Measurements from ENCODE around the gene TNNC1. TPM values are rescaled to one million over a fixed set of nuclear protein-coding genes. Genes with fewer than 3 reads are reported as not detected.

TNNC1 gene
- total RNA-seq, 1 experiment from 2014 or later, result not detected

DNA sequence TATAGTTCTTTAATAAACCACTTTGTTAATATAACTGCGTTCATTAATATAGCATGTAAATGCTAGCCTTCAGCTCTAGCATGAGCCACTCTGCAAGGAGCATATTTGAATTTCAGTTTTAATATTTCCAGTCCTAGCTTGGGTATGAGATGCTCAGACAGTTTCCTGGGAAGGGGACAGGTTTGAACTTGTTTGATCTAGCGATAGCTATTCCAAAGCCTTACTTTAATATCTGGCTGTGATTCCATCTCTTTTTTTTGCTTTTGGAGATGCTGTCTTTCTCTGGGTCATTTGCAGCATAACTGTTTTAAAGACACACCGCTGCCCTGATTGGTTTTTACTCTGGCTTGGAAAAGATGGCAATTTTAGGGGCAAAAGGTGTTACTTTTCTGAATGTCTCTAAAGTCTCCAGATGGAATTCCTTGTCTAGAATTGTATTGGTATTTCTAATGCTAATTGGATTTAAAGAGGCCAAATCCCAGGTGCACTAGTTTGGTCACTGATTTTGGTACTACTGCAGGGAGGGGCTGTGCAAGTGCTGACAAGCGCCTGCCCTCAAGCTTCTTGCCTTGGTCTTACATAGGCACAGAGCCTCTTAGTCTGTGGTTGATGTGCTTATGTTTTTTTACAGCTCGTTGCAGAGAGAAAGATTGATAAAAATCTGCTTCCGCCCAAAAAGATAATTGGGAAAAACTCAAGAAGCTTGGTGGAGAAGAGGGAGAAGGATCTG is 4.4 kb upstream of the TNNC1 start:
- Histone ChIP-seq H3K9me2 (replicated peaks; ENCODE audit: insufficient read depth, low read length) (no peaks in the 10 kb centered on the region), H3K4me1 (ENCODE audit: low read length) (peaks cover 28% of the 10 kb centered on the region), H2AFZ (ENCODE audit: low read length) (no peak overlapping the region), H4K20me1 (ENCODE audit: insufficient read depth, low read depth, low read length) (no peaks in the 10 kb centered on the region), H3K9ac (ENCODE audit: low read length) (no peak overlapping the region), H3K4me3 (ENCODE audit: low read length) (no peak overlapping the region), H3K27me3 (ENCODE audit: low read length) (no peaks in the 10 kb centered on the region), H3K36me3 (ENCODE audit: insufficient read depth, low read length) (peaks cover 39% of the 10 kb centered on the region), H3K9me3 (ENCODE audit: low read length) (no peaks in the 10 kb centered on the region), H3K79me2 (ENCODE audit: low read length) (peaks cover 62% of the 10 kb centered on the region), H3K4me2 (ENCODE audit: low read depth, low read length, poor library complexity, severe bottlenecking) (no peak overlapping the region), H3K27ac (ENCODE audit: low read length) (no peak overlapping the region)
- DNase-seq, result no peak

GRCh38 chr3:52456800-52457183 is 3.0 kb upstream of the TNNC1 start:
- no peaks in the 10 kb centered on the region for H3K9me3 ChIP-seq (ENCODE audit: low read length)
- peaks cover 30% of the 10 kb centered on the region; the same call in 1 of the 2 replicates for H3K36me3 ChIP-seq (ENCODE audit: insufficient read depth, low read length)
- H4K20me1 ChIP-seq (ENCODE audit: insufficient read depth, low read depth, low read length), result no peaks in the 10 kb centered on the region
- H3K79me2 ChIP-seq (ENCODE audit: low read length), result peaks cover 50% of the 10 kb centered on the region
- DNase-seq, result no peak
- H3K4me2 ChIP-seq (ENCODE audit: low read depth, low read length, poor library complexity, severe bottlenecking), result peak overlapping the region; percentile 86
- H3K9ac ChIP-seq (ENCODE audit: low read length), result peak overlapping the region; percentile 97
- peak overlapping the region; percentile 96 for H3K4me3 ChIP-seq (ENCODE audit: low read length)
- no peaks in the 10 kb centered on the region for H3K9me2 ChIP-seq (replicated peaks; ENCODE audit: insufficient read depth, low read length)
- H3K27me3 ChIP-seq (ENCODE audit: low read length), result no peaks in the 10 kb centered on the region
- peaks cover 26% of the 10 kb centered on the region for H3K4me1 ChIP-seq (ENCODE audit: low read length)
- H3K27ac ChIP-seq (ENCODE audit: low read length), result peak overlapping the region; percentile 61
- H2AFZ ChIP-seq (ENCODE audit: low read length), result no peak overlapping the region

DNA sequence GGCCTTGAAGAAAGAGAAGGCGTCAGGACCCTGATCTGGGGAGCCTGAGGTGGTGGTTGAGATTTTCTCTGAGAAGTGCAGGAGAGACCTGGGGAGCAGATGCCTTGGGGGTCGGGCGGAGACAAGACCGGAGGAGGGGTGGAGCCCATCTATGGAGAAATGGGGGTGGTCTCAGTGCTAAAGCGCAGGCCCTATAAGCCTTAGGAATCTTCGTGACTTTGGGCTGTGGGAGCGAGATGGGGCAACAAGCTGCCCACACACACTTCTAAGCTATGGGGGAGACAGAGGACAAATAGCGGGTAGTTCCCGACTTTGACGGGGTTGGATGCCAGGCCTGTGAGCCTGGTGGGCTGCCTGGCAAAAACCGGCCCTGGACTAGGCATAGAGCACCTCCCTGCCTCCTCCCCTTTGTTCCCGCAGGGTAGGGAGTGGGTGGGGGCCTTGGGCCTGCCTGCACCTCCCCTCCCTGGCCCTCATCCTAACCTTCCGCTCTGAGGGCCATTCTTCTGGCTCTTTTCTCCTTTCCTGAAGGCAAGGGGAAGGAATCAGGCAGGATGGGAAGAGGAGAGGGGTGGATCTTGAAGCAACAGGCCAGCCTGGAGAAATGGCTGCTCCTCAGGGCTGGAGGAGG is 2.4 kb upstream of the TNNC1 start:
- H3K9me2 ChIP-seq (replicated peaks; ENCODE audit: insufficient read depth, low read length), result no peaks in the 10 kb centered on the region
- H3K27me3 ChIP-seq (ENCODE audit: low read length), result no peaks in the 10 kb centered on the region
- H3K27ac ChIP-seq (ENCODE audit: low read length), result peak overlapping the region; percentile 61
- H3K4me1 ChIP-seq (ENCODE audit: low read length), result peaks cover 26% of the 10 kb centered on the region
- no peaks in the 10 kb centered on the region for H3K9me3 ChIP-seq (ENCODE audit: low read length)
- peak overlapping the region; percentile 86 for H3K4me2 ChIP-seq (ENCODE audit: low read depth, low read length, poor library complexity, severe bottlenecking)
- peak; percentile 64 for DNase-seq
- H4K20me1 ChIP-seq (ENCODE audit: insufficient read depth, low read depth, low read length), result no peaks in the 10 kb centered on the region
- H3K4me3 ChIP-seq (ENCODE audit: low read length), result peak overlapping the region; percentile 96
- H3K36me3 ChIP-seq (ENCODE audit: insufficient read depth, low read length), result peaks cover 28% of the 10 kb centered on the region; the same call in 1 of the 2 replicates
- no peak overlapping the region for H2AFZ ChIP-seq (ENCODE audit: low read length)
- peaks cover 49% of the 10 kb centered on the region for H3K79me2 ChIP-seq (ENCODE audit: low read length)
- peak overlapping the region; percentile 97 for H3K9ac ChIP-seq (ENCODE audit: low read length)

DNA sequence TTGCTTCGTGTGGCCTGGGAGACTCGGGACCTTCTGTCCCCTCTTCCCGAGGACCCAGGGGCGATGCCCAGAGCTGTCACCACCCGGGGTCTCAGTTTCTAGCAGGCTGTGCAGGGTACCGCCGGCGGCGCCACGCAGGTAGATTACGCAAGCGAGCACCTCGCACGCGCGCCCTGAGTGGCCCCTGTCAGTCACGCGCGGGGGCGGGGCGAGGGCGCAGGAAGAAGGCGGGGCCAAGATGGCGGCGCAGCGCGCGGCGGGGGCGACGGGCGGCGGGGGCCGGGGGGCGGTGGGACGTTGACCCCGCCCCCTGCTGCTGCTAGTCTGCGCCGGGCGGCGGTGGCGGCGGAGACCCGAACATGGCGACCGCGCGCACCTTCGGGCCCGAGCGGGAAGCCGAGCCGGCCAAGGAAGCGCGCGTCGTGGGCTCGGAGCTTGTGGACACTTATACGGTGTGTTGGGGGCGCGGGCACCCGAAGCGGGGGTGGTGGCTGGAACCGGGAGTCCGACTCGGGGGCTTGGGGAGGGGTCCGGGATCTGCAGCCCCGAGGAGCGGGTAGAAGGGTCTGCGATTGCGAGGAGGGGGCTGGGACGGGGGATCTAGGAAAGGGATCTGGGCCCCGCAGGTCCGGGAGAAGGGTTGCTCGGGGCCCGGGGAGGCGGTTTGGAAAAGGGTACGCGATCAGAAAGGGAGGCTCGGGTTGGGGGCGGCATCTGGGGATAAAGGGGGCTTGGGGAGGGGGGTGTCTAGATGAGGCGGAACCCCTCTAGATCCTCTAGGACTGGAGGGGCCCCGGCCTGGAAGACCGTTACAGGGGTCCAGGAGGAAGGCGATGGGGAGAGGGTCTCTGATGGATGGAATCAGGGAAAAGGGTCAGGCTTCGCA is 1.7 kb upstream of the TNNC1 start, which contains the start of gene NISCH:
Gene NISCH (plus strand): TSS at position 322 of the 886 bp plus-strand sequence. CDS start 38 bp downstream, at position 360.
- H4K20me1 ChIP-seq (ENCODE audit: insufficient read depth, low read depth, low read length), result no peaks in the 10 kb centered on the region
- peak; percentile 97 for DNase-seq
- H3K27ac ChIP-seq (ENCODE audit: low read length), result peak within 1 kb of the TSS; percentile 61
- H3K36me3 ChIP-seq (ENCODE audit: insufficient read depth, low read length), result peaks cover 21% of the 10 kb centered on the region; the same call in 1 of the 2 replicates
- peaks cover 42% of the 10 kb centered on the region for H3K79me2 ChIP-seq (ENCODE audit: low read length)
- H3K4me3 ChIP-seq (ENCODE audit: low read length), result peak within 1 kb of the TSS; percentile 96
- no peaks in the 10 kb centered on the region for H3K9me3 ChIP-seq (ENCODE audit: low read length)
- peak within 1 kb of the TSS; percentile 93 for H2AFZ ChIP-seq (ENCODE audit: low read length)
- H3K27me3 ChIP-seq (ENCODE audit: low read length), result no peaks in the 10 kb centered on the region
- peaks cover 26% of the 10 kb centered on the region for H3K4me1 ChIP-seq (ENCODE audit: low read length)
- H3K9ac ChIP-seq (ENCODE audit: low read length), result peak within 1 kb of the TSS; percentile 97
- no peaks in the 10 kb centered on the region for H3K9me2 ChIP-seq (replicated peaks; ENCODE audit: insufficient read depth, low read length)
- peak within 1 kb of the TSS; percentile 86 for H3K4me2 ChIP-seq (ENCODE audit: low read depth, low read length, poor library complexity, severe bottlenecking)

DNA sequence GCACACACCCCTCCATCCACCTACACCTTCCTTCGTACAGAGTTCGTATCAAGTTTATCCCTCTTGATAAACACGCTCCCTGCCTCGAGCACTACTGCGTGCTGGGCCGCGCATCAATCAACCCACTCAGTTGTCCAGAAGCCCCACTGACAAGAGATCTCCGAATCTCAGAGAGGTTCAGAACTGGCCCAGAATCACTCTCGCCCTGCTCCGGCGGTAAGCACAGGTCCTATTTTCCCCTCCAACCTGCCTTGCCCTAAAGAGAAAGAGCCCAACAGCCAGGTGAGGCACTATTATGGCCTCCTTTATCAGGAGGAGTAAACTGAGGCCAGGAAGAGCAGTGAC is 1.1 kb upstream of the TNNC1 start:
- peaks cover 26% of the 10 kb centered on the region for H3K4me1 ChIP-seq (ENCODE audit: low read length)

GRCh38 chr3:52454250-52454937 is 553 bp upstream of the TNNC1 start:
- Histone ChIP-seq H3K9me2 (replicated peaks; ENCODE audit: insufficient read depth, low read length) (no peaks in the 10 kb centered on the region), H4K20me1 (ENCODE audit: insufficient read depth, low read depth, low read length) (no peaks in the 10 kb centered on the region), H3K9ac (ENCODE audit: low read length) (peak overlapping the region; percentile 97), H3K4me3 (ENCODE audit: low read length) (peak overlapping the region; percentile 96), H3K9me3 (ENCODE audit: low read length) (no peaks in the 10 kb centered on the region), H3K79me2 (ENCODE audit: low read length) (peaks cover 38% of the 10 kb centered on the region), H3K4me2 (ENCODE audit: low read depth, low read length, poor library complexity, severe bottlenecking) (peak overlapping the region; percentile 86), H3K36me3 (ENCODE audit: insufficient read depth, low read length) (peaks cover 17% of the 10 kb centered on the region; the same call in 1 of the 2 replicates), H2AFZ (ENCODE audit: low read length) (peak overlapping the region; percentile 93), H3K4me1 (ENCODE audit: low read length) (peaks cover 26% of the 10 kb centered on the region), H3K27ac (ENCODE audit: low read length) (no peak overlapping the region), H3K27me3 (ENCODE audit: low read length) (no peaks in the 10 kb centered on the region)
- peak; percentile 53 for DNase-seq

More for the DNA sequence above, 1.1 kb upstream of the TNNC1 start:
- H3K9me3 ChIP-seq (ENCODE audit: low read length), result no peaks in the 10 kb centered on the region
- peak overlapping the region; percentile 86 for H3K4me2 ChIP-seq (ENCODE audit: low read depth, low read length, poor library complexity, severe bottlenecking)
- H3K9ac ChIP-seq (ENCODE audit: low read length), result peak overlapping the region; percentile 97
- H2AFZ ChIP-seq (ENCODE audit: low read length), result peak overlapping the region; percentile 93
- peaks cover 38% of the 10 kb centered on the region for H3K79me2 ChIP-seq (ENCODE audit: low read length)
- H3K27ac ChIP-seq (ENCODE audit: low read length), result 0 out of 2 replicates have a peak overlapping the region, but pooled peaks have one; percentile 33
- H4K20me1 ChIP-seq (ENCODE audit: insufficient read depth, low read depth, low read length), result no peaks in the 10 kb centered on the region
- no peak for DNase-seq
- H3K36me3 ChIP-seq (ENCODE audit: insufficient read depth, low read length), result peaks cover 17% of the 10 kb centered on the region; the same call in 1 of the 2 replicates
- H3K9me2 ChIP-seq (replicated peaks; ENCODE audit: insufficient read depth, low read length), result no peaks in the 10 kb centered on the region
- H3K4me3 ChIP-seq (ENCODE audit: low read length), result peak overlapping the region; percentile 96
- no peaks in the 10 kb centered on the region for H3K27me3 ChIP-seq (ENCODE audit: low read length)

DNA sequence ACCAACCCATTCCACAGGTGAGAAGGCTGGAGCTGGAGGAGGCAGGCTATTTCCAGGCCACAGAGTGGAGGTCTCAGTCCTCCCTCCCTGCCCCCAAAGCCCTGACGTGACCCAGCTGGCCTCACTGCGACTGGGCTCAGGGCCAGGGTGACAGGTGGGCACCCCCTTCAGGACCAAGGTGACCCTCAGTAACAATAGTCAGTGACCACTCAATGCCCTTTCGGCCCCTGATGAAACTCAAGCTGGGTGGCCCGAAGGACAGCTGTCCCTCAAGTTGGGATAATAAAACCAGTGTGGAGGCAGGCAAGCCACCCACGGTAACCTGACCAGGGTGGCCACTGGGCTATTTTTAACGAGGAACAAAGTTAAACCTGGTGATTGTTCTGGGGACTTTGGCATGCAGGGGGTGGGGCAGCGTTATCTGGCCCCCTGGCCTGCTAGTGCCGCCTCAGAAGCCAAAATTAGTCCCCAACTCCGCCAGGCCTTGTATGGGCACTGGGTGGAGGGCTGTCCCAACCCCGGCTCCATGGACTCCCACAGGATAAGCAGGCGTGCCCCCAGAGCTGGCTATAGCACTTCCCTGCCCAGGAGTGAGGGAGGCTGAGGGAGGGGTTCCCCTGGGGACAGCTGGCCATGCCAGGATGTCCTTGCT is 1.1 kb downstream of the TNNC1 start:
- H3K9me2 ChIP-seq (replicated peaks; ENCODE audit: insufficient read depth, low read length), result no peaks in the 10 kb centered on the region
- H3K4me3 ChIP-seq (ENCODE audit: low read length), result no peak overlapping the region
- no peak for DNase-seq
- peaks cover 26% of the 10 kb centered on the region for H3K4me1 ChIP-seq (ENCODE audit: low read length)
- no peak overlapping the region for H3K9ac ChIP-seq (ENCODE audit: low read length)
- peaks cover 3% of the 10 kb centered on the region; the same call in 1 of the 2 replicates for H3K36me3 ChIP-seq (ENCODE audit: insufficient read depth, low read length)
- peaks cover 26% of the 10 kb centered on the region for H3K79me2 ChIP-seq (ENCODE audit: low read length)
- no peak overlapping the region for H2AFZ ChIP-seq (ENCODE audit: low read length)
- H4K20me1 ChIP-seq (ENCODE audit: insufficient read depth, low read depth, low read length), result no peaks in the 10 kb centered on the region
- no peak overlapping the region for H3K4me2 ChIP-seq (ENCODE audit: low read depth, low read length, poor library complexity, severe bottlenecking)
- H3K9me3 ChIP-seq (ENCODE audit: low read length), result no peaks in the 10 kb centered on the region
- H3K27me3 ChIP-seq (ENCODE audit: low read length), result no peaks in the 10 kb centered on the region
- H3K27ac ChIP-seq (ENCODE audit: low read length), result no peak overlapping the region

Measured in Karpas-422 (cell line).